ENCODE results near the gene ZRANB2. TPM values are rescaled to one million over a fixed set of nuclear protein-coding genes. Genes with fewer than 3 reads are reported as not detected.

Gene ZRANB2
- total and polyA plus RNA-seq, 10 of the 15 experiments (the other 5 are each of a cell fraction or from before 2014, with no cell fraction given), result 68.4 to 189 (median 138) TPM

DNA sequence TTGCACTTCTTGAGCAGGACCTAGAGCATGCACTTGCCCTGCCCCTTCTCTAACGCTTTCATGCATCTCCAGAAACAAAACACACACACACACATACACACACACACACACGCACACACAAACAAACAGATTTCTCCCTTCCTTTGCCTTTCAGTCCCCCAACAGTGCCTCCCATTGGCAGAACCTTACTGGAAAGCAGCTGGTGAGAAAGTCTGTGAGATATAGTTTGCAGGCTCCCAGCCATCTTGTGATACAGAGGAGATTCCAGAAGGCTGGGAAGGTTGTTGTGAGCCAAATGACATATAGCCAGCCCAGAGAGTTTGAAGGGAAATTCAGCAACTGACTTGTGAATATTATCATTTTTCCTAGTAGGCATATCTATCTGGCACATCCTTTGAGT, 35.9 kb upstream of the ZRANB2 start:
- intact Hi-C loops (cut with micrococcal nuclease; ENCODE audit: unreplicated experiment) (no loop called here), in situ Hi-C loops (cut with MboI) (no loop called here)
- no peak overlapping the region for H3K4me2 ChIP-seq (ENCODE audit: control insufficient read depth, insufficient read depth)
- H3K36me3 ChIP-seq (ENCODE audit: control insufficient read depth in 2 of 2, insufficient read depth in 2 of 2, low read length in 1 of 2), result no peaks in the 10 kb centered on the region
- FAIRE-seq (no peak), ATAC-seq (no peak), DNase-seq (ENCODE audit: low read depth, low spot score) (no peak)
- no peaks in the 10 kb centered on the region for H3K9me3 ChIP-seq (replicated peaks; ENCODE audit: control insufficient read depth, insufficient read depth, low read length)
- WGBS (ENCODE audit: insufficient coverage, insufficient replicate concordance, low lambda C conversion rate, missing lambda C conversion rate), result 59% methylated on average over 2 of the region's 2 CpGs
- H3K4me3 ChIP-seq, result no peak overlapping the region
- no peaks in the 10 kb centered on the region for H3K4me1 ChIP-seq (ENCODE audit: control insufficient read depth, insufficient read depth, low read length)
- H4K20me1 ChIP-seq (ENCODE audit: control insufficient read depth, insufficient read depth), result no peaks in the 10 kb centered on the region
- ChIA-PET RAD21 (ENCODE audit: unreplicated experiment) (no interaction called here), CTCF (no interaction called here), POLR2A (no interaction called here), SMC1A (ENCODE audit: uncharacterized antibody, unreplicated experiment) (no interaction called here)
- no peak overlapping the region for H3K9ac ChIP-seq (ENCODE audit: control insufficient read depth, insufficient read depth, low read length)
- H3K27ac ChIP-seq (ENCODE audit: control insufficient read depth, insufficient read depth), result no peak overlapping the region
- no peaks in the 10 kb centered on the region for H3K79me2 ChIP-seq (ENCODE audit: control insufficient read depth, insufficient read depth, low read length)
- no peaks in the 10 kb centered on the region for H3K27me3 ChIP-seq (replicated peaks in 1 of 2; ENCODE audit: control insufficient read depth in 2 of 2, insufficient read depth in 2 of 2, low read length in 1 of 2)
- no TSS peak for BruUV-seq (replicated peaks)
- no peak overlapping the region for H2AFZ ChIP-seq (ENCODE audit: control insufficient read depth, low read depth, low read length)
- no peak for TF ChIP-seq TBL1XR1 (IDR thresholded peaks at IDR 0.05; ENCODE audit: low read depth, low read length)
- TF ChIP-seq ZNF384 (IDR thresholded peaks at IDR 0.05; ENCODE audit: borderline replicate concordance, low read depth, low read length), result no peak
- TF ChIP-seq, protein P1, sequence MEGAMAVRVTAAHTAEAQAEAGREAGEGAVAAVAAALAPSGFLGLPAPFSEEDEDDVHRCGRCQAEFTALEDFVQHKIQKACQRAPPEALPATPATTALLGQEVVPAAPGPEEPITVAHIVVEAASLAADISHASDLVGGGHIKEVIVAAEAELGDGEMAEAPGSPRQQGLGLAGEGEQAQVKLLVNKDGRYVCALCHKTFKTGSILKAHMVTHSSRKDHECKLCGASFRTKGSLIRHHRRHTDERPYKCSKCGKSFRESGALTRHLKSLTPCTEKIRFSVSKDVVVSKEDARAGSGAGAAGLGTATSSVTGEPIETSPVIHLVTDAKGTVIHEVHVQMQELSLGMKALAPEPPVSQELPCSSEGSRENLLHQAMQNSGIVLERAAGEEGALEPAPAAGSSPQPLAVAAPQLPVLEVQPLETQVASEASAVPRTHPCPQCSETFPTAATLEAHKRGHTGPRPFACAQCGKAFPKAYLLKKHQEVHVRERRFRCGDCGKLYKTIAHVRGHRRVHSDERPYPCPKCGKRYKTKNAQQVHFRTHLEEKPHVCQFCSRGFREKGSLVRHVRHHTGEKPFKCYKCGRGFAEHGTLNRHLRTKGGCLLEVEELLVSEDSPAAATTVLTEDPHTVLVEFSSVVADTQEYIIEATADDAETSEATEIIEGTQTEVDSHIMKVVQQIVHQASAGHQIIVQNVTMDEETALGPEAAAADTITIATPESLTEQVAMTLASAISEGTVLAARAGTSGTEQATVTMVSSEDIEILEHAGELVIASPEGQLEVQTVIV (IDR thresholded peaks at IDR 0.05; ENCODE audit: borderline replicate concordance, partially characterized antibody), result no peak
- TF ChIP-seq MTA3 (IDR thresholded peaks at IDR 0.05; ENCODE audit: borderline replicate concordance, low read length), result no peak
- TF ChIP-seq REST (IDR thresholded peaks at IDR 0.05; ENCODE audit: low read depth, low read length), result no peak
- no peak for TF ChIP-seq TCF7 (IDR thresholded peaks at IDR 0.05; ENCODE audit: borderline replicate concordance)
- no peak for TF ChIP-seq EGR1 (IDR thresholded peaks at IDR 0.05; ENCODE audit: borderline replicate concordance in 1 of 2, low read depth in 2 of 2, low read length in 2 of 2)
- no peak for TF ChIP-seq CTCF (IDR thresholded peaks at IDR 0.05 in 2 of 3, conservative IDR thresholded peaks at IDR 0.05 in 1 of 3; ENCODE audit: control insufficient read depth in 2 of 3, extremely low read depth in 1 of 3, insufficient read depth in 1 of 3, low read depth in 3 of 3, low read length in 3 of 3)
- TF ChIP-seq BHLHE40 (IDR thresholded peaks at IDR 0.05; ENCODE audit: borderline replicate concordance in 1 of 2, low read depth in 2 of 2, low read length in 1 of 2), result no peak

Measured in GM12878 (cell line).